ENCODE data around the gene NRG2. TPM values are rescaled to one million over a fixed set of nuclear protein-coding genes. Genes with fewer than 3 reads are reported as not detected.

Gene NRG2
- total and polyA plus RNA-seq, 2 of the 4 experiments (the other 2 are of a cell fraction) = 0.18 TPM; not detected in 1

DNA sequence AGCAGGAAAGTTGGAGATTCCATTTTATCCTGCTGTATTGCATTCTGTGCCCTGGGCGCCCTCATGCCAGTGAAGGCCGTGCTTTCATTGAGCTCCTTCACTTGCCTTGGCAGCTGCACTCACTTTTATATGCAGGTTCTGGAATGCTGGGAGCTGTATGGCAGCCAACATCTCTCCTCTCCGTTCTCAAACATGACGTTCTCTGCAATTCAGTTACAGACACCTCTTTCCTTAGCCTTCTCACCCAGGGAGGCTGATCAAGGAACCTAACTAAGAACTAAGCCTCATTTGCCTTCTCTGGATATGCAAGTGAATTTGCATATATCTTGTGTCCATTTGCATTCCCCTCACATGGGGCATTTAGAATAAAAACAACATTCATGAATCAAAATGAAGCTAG, 41.4 kb upstream of the NRG2 start:
- no peak overlapping the region for H4K91ac ChIP-seq (ENCODE audit: insufficient read depth, low read depth, low read length)
- no peak overlapping the region for H3K56ac ChIP-seq (ENCODE audit: extremely low read depth, insufficient read depth, low read length)
- in situ Hi-C loops (cut with MboI; ENCODE audit: low sequenced_read_pairs) = no loop called here
- no peak overlapping the region for H3K4me3 ChIP-seq (ENCODE audit: insufficient read depth, low read depth, low read length)
- no peak overlapping the region for H3K14ac ChIP-seq (replicated peaks; ENCODE audit: low read depth, low read length)
- H3K4ac ChIP-seq (ENCODE audit: low read depth, low read length) = no peak overlapping the region
- dilution Hi-C loops (cut with HindIII; ENCODE audit: low sequenced_read_pairs, unreplicated experiment) = no loop called here
- no peak overlapping the region for H2AK5ac ChIP-seq (ENCODE audit: low read depth, low read length)
- H3K79me1 ChIP-seq (ENCODE audit: low read depth in 1 of 2, low read length in 2 of 2) = no peaks in the 10 kb centered on the region
- no peak overlapping the region for H3K18ac ChIP-seq (ENCODE audit: low read depth, low read length)
- no peak overlapping the region for H2AK9ac ChIP-seq (replicated peaks; ENCODE audit: low read depth, low read length, poor library complexity)
- intact Hi-C loops (cut with micrococcal nuclease) = loop anchor here (2.0 kb wide), 1 partner anchor 20 kb away; no protein-coding TSS in a partner anchor
- H2BK20ac ChIP-seq (ENCODE audit: low read depth, low read length) = no peak overlapping the region
- H3K9me1 ChIP-seq (ENCODE audit: insufficient read depth, low read length) = no peaks in the 10 kb centered on the region
- peaks cover 30% of the 10 kb centered on the region for H3K27me3 ChIP-seq (ENCODE audit: control insufficient read depth, insufficient read depth, low read length)
- H3K4me1 ChIP-seq (ENCODE audit: control insufficient read depth, insufficient read depth, low read length) = no peaks in the 10 kb centered on the region
- no peaks in the 10 kb centered on the region for H3K9me3 ChIP-seq (ENCODE audit: control insufficient read depth, insufficient read depth, low read length)
- 29% methylated on average over 2 of the region's 4 CpGs; no CpG with 5 or more reads in 1 of the 2 experiments for WGBS, 2 experiments (ENCODE audit: extremely low coverage in 2 of 2, insufficient read length in 1 of 2)
- H4K5ac ChIP-seq (ENCODE audit: low read depth, low read length) = no peak overlapping the region
- H3K27ac ChIP-seq (ENCODE audit: insufficient read depth, low read length) = no peak overlapping the region
- ChIA-PET POLR2A (ENCODE audit: unreplicated experiment) (no interaction called here), CTCF (interaction anchor here (1.3 to 2.2 kb wide), 2 partner anchors 12 to 61 kb away, joined by 5 to 6 read pairs; no protein-coding TSS in a partner anchor)
- H2BK5ac ChIP-seq (ENCODE audit: low read depth, low read length, poor library complexity, severe bottlenecking) = no peak overlapping the region
- DNase-seq = no peak
- no peak overlapping the region for H3K9ac ChIP-seq (ENCODE audit: low read depth, low read length)
- H2AFZ ChIP-seq (replicated peaks; ENCODE audit: low read length, poor library complexity) = no peak overlapping the region
- no peak for ATAC-seq (ENCODE audit: low read depth)
- H4K8ac ChIP-seq (ENCODE audit: low read depth in 2 of 2, low read length in 2 of 2) = no peak overlapping the region
- no peak overlapping the region for H3K23ac ChIP-seq (ENCODE audit: low read depth, low read length)
- H2BK15ac ChIP-seq (ENCODE audit: low read depth, low read length) = no peak overlapping the region
- no peak for TF ChIP-seq SMC3 (IDR thresholded peaks at IDR 0.05; ENCODE audit: low read depth, low read length)
- no peak for TF ChIP-seq RAD21 (IDR thresholded peaks at IDR 0.05; ENCODE audit: low read length)
- no peak for TF ChIP-seq BHLHE40 (IDR thresholded peaks at IDR 0.05; ENCODE audit: low read depth, low read length)
- no peak for TF ChIP-seq CHD1 (IDR thresholded peaks at IDR 0.05; ENCODE audit: low read depth, low read length)
- no peak for TF ChIP-seq RFX5 (IDR thresholded peaks at IDR 0.05; ENCODE audit: low read depth, low read length)
- TF ChIP-seq MAFK (IDR thresholded peaks at IDR 0.05; ENCODE audit: low read depth, low read length) = no peak
- TF ChIP-seq NFE2L2 (IDR thresholded peaks at IDR 0.05; ENCODE audit: low read depth, low read length) = no peak
- no peak for TF ChIP-seq USF2 (IDR thresholded peaks at IDR 0.05; ENCODE audit: low read depth, low read length)
- TF ChIP-seq MAZ (IDR thresholded peaks at IDR 0.05; ENCODE audit: borderline replicate concordance, low read depth, low read length) = no peak
- TF ChIP-seq POLR2A (IDR thresholded peaks at IDR 0.05; ENCODE audit: low read depth, low read length) = no peak
- TF ChIP-seq, protein P1, sequence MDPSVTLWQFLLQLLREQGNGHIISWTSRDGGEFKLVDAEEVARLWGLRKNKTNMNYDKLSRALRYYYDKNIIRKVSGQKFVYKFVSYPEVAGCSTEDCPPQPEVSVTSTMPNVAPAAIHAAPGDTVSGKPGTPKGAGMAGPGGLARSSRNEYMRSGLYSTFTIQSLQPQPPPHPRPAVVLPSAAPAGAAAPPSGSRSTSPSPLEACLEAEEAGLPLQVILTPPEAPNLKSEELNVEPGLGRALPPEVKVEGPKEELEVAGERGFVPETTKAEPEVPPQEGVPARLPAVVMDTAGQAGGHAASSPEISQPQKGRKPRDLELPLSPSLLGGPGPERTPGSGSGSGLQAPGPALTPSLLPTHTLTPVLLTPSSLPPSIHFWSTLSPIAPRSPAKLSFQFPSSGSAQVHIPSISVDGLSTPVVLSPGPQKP (IDR thresholded peaks at IDR 0.05; ENCODE audit: borderline replicate concordance, low read depth, low read length) = no peak
- TF ChIP-seq, protein P2, sequence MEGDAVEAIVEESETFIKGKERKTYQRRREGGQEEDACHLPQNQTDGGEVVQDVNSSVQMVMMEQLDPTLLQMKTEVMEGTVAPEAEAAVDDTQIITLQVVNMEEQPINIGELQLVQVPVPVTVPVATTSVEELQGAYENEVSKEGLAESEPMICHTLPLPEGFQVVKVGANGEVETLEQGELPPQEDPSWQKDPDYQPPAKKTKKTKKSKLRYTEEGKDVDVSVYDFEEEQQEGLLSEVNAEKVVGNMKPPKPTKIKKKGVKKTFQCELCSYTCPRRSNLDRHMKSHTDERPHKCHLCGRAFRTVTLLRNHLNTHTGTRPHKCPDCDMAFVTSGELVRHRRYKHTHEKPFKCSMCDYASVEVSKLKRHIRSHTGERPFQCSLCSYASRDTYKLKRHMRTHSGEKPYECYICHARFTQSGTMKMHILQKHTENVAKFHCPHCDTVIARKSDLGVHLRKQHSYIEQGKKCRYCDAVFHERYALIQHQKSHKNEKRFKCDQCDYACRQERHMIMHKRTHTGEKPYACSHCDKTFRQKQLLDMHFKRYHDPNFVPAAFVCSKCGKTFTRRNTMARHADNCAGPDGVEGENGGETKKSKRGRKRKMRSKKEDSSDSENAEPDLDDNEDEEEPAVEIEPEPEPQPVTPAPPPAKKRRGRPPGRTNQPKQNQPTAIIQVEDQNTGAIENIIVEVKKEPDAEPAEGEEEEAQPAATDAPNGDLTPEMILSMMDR (conservative IDR thresholded peaks at IDR 0.05; ENCODE audit: low read depth, low read length) = no peak
- TF ChIP-seq FOS (IDR thresholded peaks at IDR 0.05; ENCODE audit: low read depth, low read length) = no peak
- no peak for TF ChIP-seq CEBPB (IDR thresholded peaks at IDR 0.05; ENCODE audit: low read depth, low read length)
- no peak for TF ChIP-seq MXI1 (IDR thresholded peaks at IDR 0.05; ENCODE audit: borderline replicate concordance, low read depth, low read length)
- TF ChIP-seq RCOR1 (IDR thresholded peaks at IDR 0.05; ENCODE audit: insufficient replicate concordance, low read length) = no peak
- no peaks in the 10 kb centered on the region for H4K20me1 ChIP-seq (ENCODE audit: insufficient read depth, low read length)
- no peak overlapping the region for H3K4me2 ChIP-seq (ENCODE audit: low read depth, low read length)
- H2BK120ac ChIP-seq (ENCODE audit: low read depth, low read length) = no peak overlapping the region
- no TSS peak for BruUV-seq (replicated peaks)
- no peaks in the 10 kb centered on the region for H3K36me3 ChIP-seq (ENCODE audit: control insufficient read depth, insufficient read depth, low read length)

Data from IMR-90 (cell line).